T-cell (primary cell): Measurements from ENCODE around the gene CPZ. TPM values are rescaled to one million over a fixed set of nuclear protein-coding genes. Genes with fewer than 3 reads are reported as not detected.

Experiments
- ATAC-seq, 4 experiments: fragments of 200-7000 bp in 3 of 4; fragments of 150-1000 bp in 1 of 4; cut with Tn5 transposase; replicated peaks in 1 of 4; 1 replicate in 3 of 4; 2 replicates in 1 of 4; pipeline ENCODE4 v1.10.0; 2021; ENCODE audit warnings: moderate library complexity in 3 of 4, mild to moderate bottlenecking in 2 of 4, moderate number of reproducible peaks in 1 of 4
- CTCF ChIA-PET, 2 donors: fragments of 300-600 bp; sonication (Branson Sonifier 250); formaldehyde crosslinking; loops; one replicate each; lab custom pipeline; 2022; ENCODE audit warnings: antibody characterized with exemption in 2 of 2; lab: Charles Lee
- POLR2A ChIA-PET, 2 donors: fragments of 300-600 bp; sonication (Branson Sonifier 250); formaldehyde crosslinking; loops; one replicate each; lab custom pipeline; 2022; ENCODE audit warnings: antibody characterized with exemption in 2 of 2; lab: Charles Lee
- DNase-seq, 35 experiments: peaks; one replicate each; pipeline versions ENCODE4 v3.0.0 to v3.0.0-alpha.2; 2013 to 2023
- H3K27ac ChIP-seq: one replicate; pipeline ENCODE4 v1.5.1; 2013; ENCODE audit warnings: low read length
- H3K27me3 ChIP-seq, 2 experiments: replicated peaks in 1 of 2; 1 replicate in 1 of 2; 2 replicates in 1 of 2; pipeline versions ENCODE4 v1.6.1 to v1.7.0; 2013; ENCODE audit warnings: low read length in 1 of 2, mixed read lengths in 1 of 2; ENCODE audit not compliant: control insufficient read depth in 2 of 2, insufficient read depth in 2 of 2; ENCODE audit errors: extremely low read depth in 1 of 2
- H3K36me3 ChIP-seq, 2 donors: 1 replicate in 1 of 2; 2 replicates in 1 of 2; pipeline versions ENCODE4 v1.6.1 to v1.7.0; 2013; ENCODE audit warnings: low read length in 1 of 2; ENCODE audit not compliant: control insufficient read depth in 2 of 2, insufficient read depth in 1 of 2; ENCODE audit errors: extremely low read depth in 1 of 2
- H3K4me1 ChIP-seq, 2 experiments: 1 replicate in 1 of 2; 2 replicates in 1 of 2; pipeline versions ENCODE4 v1.6.1 to v1.7.0; 2013; ENCODE audit warnings: low read length in 2 of 2, mixed read lengths in 1 of 2; ENCODE audit not compliant: insufficient read depth in 2 of 2, control insufficient read depth in 1 of 2; ENCODE audit errors: extremely low read depth in 1 of 2
- H3K4me3 ChIP-seq, 2 donors: 1 replicate in 1 of 2; 2 replicates in 1 of 2; pipeline versions ENCODE4 v1.5.1 to v1.7.0; 2013; ENCODE audit warnings: mild to moderate bottlenecking in 2 of 2, low read length in 1 of 2, moderate library complexity in 1 of 2; ENCODE audit not compliant: control insufficient read depth in 1 of 2; ENCODE audit errors: extremely low read depth in 1 of 2
- H3K9me3 ChIP-seq: 2 replicates; pipeline ENCODE4 v1.7.0; 2013
- H3K27ac Mint-ChIP-seq, 2 donors: one replicate each; pipeline ENCODE4 v1.8.0; 2020 to 2021; ENCODE audit warnings: mild to moderate bottlenecking in 2 of 2, mixed read lengths in 2 of 2
- H3K27me3 Mint-ChIP-seq, 2 donors: one replicate each; pipeline ENCODE4 v1.8.0; 2021 to 2022; ENCODE audit warnings: mixed read lengths in 2 of 2
- H3K36me3 Mint-ChIP-seq: one replicate; pipeline ENCODE4 v1.8.0; 2021; ENCODE audit warnings: mixed read lengths
- H3K4me1 Mint-ChIP-seq, 3 donors: one replicate each; pipeline ENCODE4 v1.8.0; 2020 to 2022; ENCODE audit warnings: mixed read lengths in 3 of 3, mild to moderate bottlenecking in 1 of 3
- H3K4me3 Mint-ChIP-seq, 3 donors: one replicate each; pipeline ENCODE4 v1.8.0; 2020 to 2022; ENCODE audit warnings: mild to moderate bottlenecking in 3 of 3, mixed read lengths in 3 of 3, moderate library complexity in 3 of 3
- H3K9me3 Mint-ChIP-seq, 3 donors: one replicate each; pipeline ENCODE4 v1.8.0; 2020 to 2022; ENCODE audit warnings: mixed read lengths in 3 of 3
- WGBS: methylation state at CpG from one replicate; pipeline ENCODE4 v1.1.5; 2013; ENCODE audit warnings: missing lambda C conversion rate; ENCODE audit not compliant: insufficient coverage; 5-methylcytosine and 5-hydroxymethylcytosine counted together
- total RNA-seq, 35 experiments: library from RNA in 6 of 35; stranded (reverse) in 6 of 35; fragments of 120-200 nt in 1 of 35; gene quantifications; one replicate each; pipeline versions ENCODE4 v1.2.1 to v1.2.4 and lab custom pipeline; 2013 to 2026

Gene CPZ
- total RNA-seq, 5 donors from 2014 or later (not counting 1 experiment from before 2014, with no cell fraction given): 0.18 to 0.32 TPM; not detected in 3

DNA sequence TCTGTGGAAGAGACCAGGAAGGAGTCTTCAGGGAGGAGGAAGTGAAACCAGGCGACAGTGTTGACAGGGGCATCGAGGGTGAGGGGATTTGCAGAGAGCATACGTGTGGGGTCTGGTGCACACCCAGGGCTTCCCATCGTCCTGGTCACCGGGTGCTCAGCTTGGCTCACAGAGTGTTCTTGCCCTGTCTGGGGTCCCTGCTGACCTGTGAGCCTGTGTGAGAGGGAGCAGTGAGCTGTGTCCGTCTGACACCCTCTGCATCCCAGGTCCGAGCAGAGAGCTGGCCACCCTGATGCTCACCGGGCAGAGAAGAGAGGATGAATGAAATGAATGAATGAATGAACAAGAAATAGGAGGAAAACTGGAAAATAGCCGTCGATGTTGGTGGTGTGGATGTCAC lies 46.5 kb downstream of the CPZ start:
- 66% methylated on average over 10 of the region's 10 CpGs for WGBS
- no peak for ATAC-seq

DNA sequence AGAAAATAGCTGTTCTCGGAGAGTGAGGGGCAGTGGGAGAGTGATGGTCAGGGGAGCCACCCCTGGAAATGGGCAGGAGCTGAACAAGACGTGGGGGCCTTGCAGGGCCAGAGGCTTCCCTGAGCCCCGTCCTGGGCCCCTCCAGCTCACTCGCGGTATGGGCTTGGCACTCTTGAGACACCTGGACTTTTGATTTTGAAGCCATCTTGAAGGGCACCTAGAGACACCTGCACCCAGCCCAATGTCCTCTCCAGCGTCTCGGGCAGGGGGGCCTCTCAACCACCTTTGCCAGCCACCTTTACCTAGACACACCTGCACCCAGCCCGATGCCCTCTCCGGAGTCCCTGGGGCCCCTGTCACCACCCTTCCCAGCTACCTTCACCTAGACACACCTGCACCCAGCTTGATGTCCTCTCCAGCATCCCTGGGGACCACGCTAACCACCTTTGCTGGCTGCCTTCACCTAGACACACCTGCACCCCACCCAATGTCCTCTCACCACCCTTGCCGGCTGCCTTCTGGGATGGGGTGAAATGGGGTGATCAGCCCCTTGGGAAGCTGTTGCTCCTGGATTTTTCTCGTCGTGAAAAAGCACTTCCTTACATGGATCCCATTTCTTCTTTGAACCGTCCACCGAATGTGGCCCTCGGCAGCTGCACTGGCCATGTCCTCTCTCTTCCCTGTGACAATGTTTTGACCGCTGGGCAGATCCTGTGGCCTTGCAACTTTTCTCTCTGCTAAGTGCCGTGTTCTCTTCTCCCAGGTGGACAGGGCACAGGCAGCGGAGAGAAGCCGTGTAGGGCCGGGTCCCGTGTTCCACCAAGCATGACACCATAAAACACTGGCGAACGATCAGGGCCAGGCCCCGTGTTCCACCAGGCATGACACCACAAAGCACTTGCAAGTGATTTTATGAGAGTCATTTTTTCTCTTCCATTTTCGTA lies 47.5 kb downstream of the CPZ start:
- H3K4me3 ChIP-seq: no peak overlapping the region
- H3K27me3 ChIP-seq: peaks cover 0 to 8% of the 10 kb centered on the region in 2 experiments
- DNase-seq (peak in 1 of 35 experiments; percentile 1), ATAC-seq (no peak)
- Mint-ChIP-seq H3K4me3 (no peak overlapping the region), H3K9me3 (no peaks in the 10 kb centered on the region), H3K27me3 (peaks cover 0 to 4% of the 10 kb centered on the region in 2 donors), H3K27ac (no peak overlapping the region), H3K36me3 (no peaks in the 10 kb centered on the region), H3K4me1 (no peaks in the 10 kb centered on the region)
- ChIA-PET POLR2A (no interaction called here), CTCF (no interaction called here)
- no peak overlapping the region for H3K27ac ChIP-seq
- no peaks in the 10 kb centered on the region for H3K36me3 ChIP-seq
- H3K9me3 ChIP-seq: no peaks in the 10 kb centered on the region
- 81% methylated on average over 20 of the region's 26 CpGs for WGBS
- H3K4me1 ChIP-seq: no peaks in the 10 kb centered on the region

More for the DNA sequence above, 46.5 kb downstream of the CPZ start:
- no peaks in the 10 kb centered on the region for H3K36me3 Mint-ChIP-seq
- H3K9me3 ChIP-seq: no peaks in the 10 kb centered on the region
- H3K4me3 ChIP-seq: no peak overlapping the region
- DNase-seq: peak in 1 of 35 experiments; percentile 3
- no peaks in the 10 kb centered on the region for H3K9me3 Mint-ChIP-seq
- no peaks in the 10 kb centered on the region for H3K4me1 Mint-ChIP-seq
- H3K36me3 ChIP-seq: no peaks in the 10 kb centered on the region
- H3K27me3 Mint-ChIP-seq: peaks cover 0 to 4% of the 10 kb centered on the region in 2 donors
- no peak overlapping the region for H3K27ac Mint-ChIP-seq
- peaks cover 0 to 6% of the 10 kb centered on the region in 2 experiments for H3K27me3 ChIP-seq
- ChIA-PET CTCF (no interaction called here), POLR2A (no interaction called here)
- H3K4me1 ChIP-seq: no peaks in the 10 kb centered on the region
- no peak overlapping the region for H3K4me3 Mint-ChIP-seq
- H3K27ac ChIP-seq: no peak overlapping the region

DNA sequence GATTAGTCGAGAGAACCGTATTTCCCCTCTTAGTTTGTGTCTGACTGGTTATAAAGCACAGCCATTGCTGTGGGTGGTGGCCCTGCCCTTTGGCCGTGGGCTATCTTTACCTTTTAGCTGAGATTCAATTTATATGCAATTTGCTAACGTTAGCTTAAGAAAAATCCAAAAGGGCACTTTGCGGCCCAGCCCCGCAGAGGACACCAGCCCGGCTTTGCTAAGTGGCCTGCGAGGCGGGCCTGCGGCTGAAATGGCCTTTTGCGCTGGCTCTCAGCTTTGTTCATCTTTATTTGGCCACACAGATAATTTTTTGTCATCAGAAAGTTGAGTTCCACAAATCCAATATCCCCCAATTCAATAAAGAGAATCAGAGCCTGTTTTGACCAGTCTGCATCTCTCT lies 48.3 kb downstream of the CPZ start:
- no peaks in the 10 kb centered on the region for H3K4me1 Mint-ChIP-seq
- no peak overlapping the region for H3K4me3 Mint-ChIP-seq
- WGBS: 88% methylated on average over 11 of the region's 11 CpGs
- peaks cover 0 to 3% of the 10 kb centered on the region in 2 donors for H3K27me3 Mint-ChIP-seq
- no peaks in the 10 kb centered on the region for H3K36me3 Mint-ChIP-seq
- POLR2A ChIA-PET: no interaction called here
- Histone ChIP-seq H3K36me3 (no peaks in the 10 kb centered on the region), H3K27ac (no peak overlapping the region), H3K4me3 (no peak overlapping the region), H3K4me1 (no peaks in the 10 kb centered on the region), H3K27me3 (peaks cover 0 to 8% of the 10 kb centered on the region in 2 experiments), H3K9me3 (no peaks in the 10 kb centered on the region)
- ATAC-seq (no peak), DNase-seq (no peak)
- H3K27ac Mint-ChIP-seq: no peak overlapping the region
- CTCF ChIA-PET: no interaction called here
- no peaks in the 10 kb centered on the region for H3K9me3 Mint-ChIP-seq

DNA sequence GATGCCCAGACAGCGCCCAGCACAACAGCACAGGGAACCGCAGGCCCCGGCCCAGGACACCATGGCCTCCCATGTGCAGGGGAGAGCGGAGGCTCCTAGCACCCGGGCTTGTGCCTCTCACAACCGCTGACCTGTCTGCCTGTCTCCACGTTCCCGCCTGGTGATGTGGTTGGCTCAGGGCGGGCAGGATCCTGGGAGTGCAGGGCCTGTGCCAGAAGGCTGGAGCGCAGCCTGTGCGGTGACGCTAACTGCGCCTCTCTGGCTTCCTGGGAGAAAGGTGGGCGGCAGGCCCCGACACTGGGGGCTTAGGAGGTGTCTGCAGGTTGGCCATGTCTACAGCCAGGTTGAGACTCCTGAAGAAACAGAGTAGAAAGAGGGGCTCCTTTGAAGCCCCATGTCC lies 48.7 kb downstream of the CPZ start:
- Mint-ChIP-seq H3K27ac (no peak overlapping the region), H3K36me3 (no peaks in the 10 kb centered on the region), H3K4me3 (no peak overlapping the region), H3K4me1 (no peaks in the 10 kb centered on the region), H3K27me3 (peaks cover 0 to 3% of the 10 kb centered on the region in 2 donors), H3K9me3 (no peaks in the 10 kb centered on the region)
- CTCF ChIA-PET: no interaction called here
- H3K27ac ChIP-seq: no peak overlapping the region
- no peaks in the 10 kb centered on the region for H3K9me3 ChIP-seq
- no peak for DNase-seq
- peaks cover 0 to 8% of the 10 kb centered on the region in 2 experiments for H3K27me3 ChIP-seq
- H3K36me3 ChIP-seq: no peaks in the 10 kb centered on the region
- POLR2A ChIA-PET: no interaction called here
- WGBS: 89% methylated on average over 15 of the region's 15 CpGs
- no peak overlapping the region for H3K4me3 ChIP-seq
- H3K4me1 ChIP-seq: no peaks in the 10 kb centered on the region
- no peak for ATAC-seq

DNA sequence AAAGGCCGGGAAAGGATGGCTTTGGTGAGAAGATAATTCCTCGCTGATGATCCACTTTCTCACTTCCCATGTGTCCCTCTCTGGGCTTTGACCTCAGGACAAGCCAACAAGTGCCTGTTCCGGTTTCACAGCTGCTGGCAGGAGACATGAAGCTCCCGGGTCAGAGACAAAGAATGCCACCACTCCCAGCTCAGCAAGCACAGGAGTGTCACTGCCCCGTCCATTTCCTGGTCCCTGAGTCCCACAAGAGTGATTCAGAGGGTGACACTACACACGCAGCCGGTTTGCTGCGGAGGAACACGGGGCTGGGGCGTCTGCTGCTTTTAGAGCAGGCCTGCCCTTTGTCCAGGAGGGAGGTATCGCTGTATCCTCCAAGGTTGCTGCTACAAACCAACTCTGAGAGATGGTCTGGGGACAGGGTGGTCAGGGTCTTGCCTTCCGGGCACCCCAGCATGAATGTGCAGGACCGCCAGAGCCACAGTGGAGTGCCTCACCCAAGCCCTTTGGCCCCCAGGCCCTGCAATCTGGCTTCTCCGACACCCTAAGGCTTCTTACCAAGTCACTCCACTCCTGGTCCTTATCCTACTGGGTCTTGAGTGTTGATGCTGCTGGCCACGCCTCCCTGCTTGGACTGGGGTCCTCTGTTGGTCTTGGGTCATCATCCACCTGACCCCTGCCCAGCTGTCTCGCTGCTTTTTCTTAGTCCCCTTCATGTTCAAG lies 49.5 kb downstream of the CPZ start:
- Histone ChIP-seq H3K36me3 (no peaks in the 10 kb centered on the region), H3K4me1 (no peaks in the 10 kb centered on the region), H3K4me3 (no peak overlapping the region), H3K27ac (no peak overlapping the region), H3K9me3 (no peaks in the 10 kb centered on the region), H3K27me3 (peaks cover 0 to 8% of the 10 kb centered on the region in 2 experiments)
- DNase-seq (no peak), ATAC-seq (no peak)
- no peaks in the 10 kb centered on the region for H3K9me3 Mint-ChIP-seq
- 83% methylated on average over 13 of the region's 16 CpGs for WGBS
- H3K27me3 Mint-ChIP-seq: peaks cover 0 to 3% of the 10 kb centered on the region in 2 donors
- no peaks in the 10 kb centered on the region for H3K4me1 Mint-ChIP-seq
- H3K27ac Mint-ChIP-seq: no peak overlapping the region
- H3K36me3 Mint-ChIP-seq: no peaks in the 10 kb centered on the region
- ChIA-PET POLR2A (no interaction called here), CTCF (no interaction called here)
- no peak overlapping the region for H3K4me3 Mint-ChIP-seq

DNA sequence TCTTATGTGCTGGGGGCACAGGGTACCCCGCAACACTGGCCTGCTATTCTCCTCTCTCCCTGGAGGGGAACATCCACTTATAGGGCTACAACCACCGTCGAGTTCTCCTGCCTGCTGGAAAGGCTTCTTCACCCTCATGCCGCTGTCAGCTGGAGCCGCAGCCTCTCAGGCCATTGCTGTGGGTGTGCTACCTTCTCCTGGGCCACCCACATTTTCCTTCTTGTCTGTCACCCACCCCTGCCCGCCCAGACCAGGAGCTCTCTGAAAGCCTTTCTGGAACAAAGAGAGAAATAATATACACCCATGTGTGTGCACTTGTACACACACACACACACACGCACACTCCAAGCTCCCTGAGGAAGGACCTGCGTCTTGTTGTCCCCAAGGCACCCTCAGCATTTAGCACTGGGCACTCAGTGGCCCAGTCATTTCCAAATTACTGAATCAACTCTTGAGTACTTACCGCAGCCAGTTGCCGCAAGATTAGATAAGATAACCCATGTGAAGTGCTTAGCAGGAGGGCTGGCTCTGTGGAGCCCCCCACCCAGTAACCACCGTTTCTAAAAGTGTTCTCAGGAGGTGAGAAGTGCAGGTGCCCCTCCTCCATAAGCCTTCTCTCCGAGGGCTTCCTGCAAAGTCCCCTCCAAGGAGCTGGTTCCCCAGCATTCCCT lies 50.2 kb downstream of the CPZ start:
- H3K4me3 ChIP-seq: no peak overlapping the region
- POLR2A ChIA-PET: no interaction called here
- no peaks in the 10 kb centered on the region for H3K9me3 ChIP-seq
- Mint-ChIP-seq H3K4me1 (no peaks in the 10 kb centered on the region), H3K36me3 (no peaks in the 10 kb centered on the region), H3K4me3 (no peak overlapping the region), H3K27me3 (peaks cover 0 to 3% of the 10 kb centered on the region in 2 donors), H3K27ac (no peak overlapping the region), H3K9me3 (no peaks in the 10 kb centered on the region)
- CTCF ChIA-PET: no interaction called here
- H3K27ac ChIP-seq: no peak overlapping the region
- 71% methylated on average over 6 of the region's 12 CpGs for WGBS
- H3K36me3 ChIP-seq: no peaks in the 10 kb centered on the region
- DNase-seq: no peak
- peaks cover 0 to 8% of the 10 kb centered on the region in 2 experiments for H3K27me3 ChIP-seq
- ATAC-seq: no peak
- H3K4me1 ChIP-seq: no peaks in the 10 kb centered on the region
